Trophoblast cell (in vitro differentiated cells and primary cell): ENCODE data around the gene NOX5.
A peak's percentile ranks its signal among the peaks of the same experiment; 100 is the strongest.

Experiments used
- DNase-seq, 2 donors: peaks; one replicate each; pipeline ENCODE4 v3.0.0-alpha.2; 2016
- H2AFZ ChIP-seq: 2 replicates; pipeline ENCODE4 v1.6.1; 2013; ENCODE audit warnings: low read length, moderate library complexity, mild to moderate bottlenecking; ENCODE audit not compliant: insufficient read depth, poor library complexity
- H2AK5ac ChIP-seq: 2 replicates; pipeline ENCODE4 v1.6.1; 2013; ENCODE audit warnings: mild to moderate bottlenecking, low read length
- H2BK120ac ChIP-seq: 2 replicates; pipeline ENCODE4 v1.6.1; 2013; ENCODE audit warnings: low read length, mild to moderate bottlenecking, moderate library complexity; ENCODE audit not compliant: insufficient read depth, poor library complexity
- H2BK12ac ChIP-seq: 2 replicates; pipeline ENCODE4 v1.6.1; 2013; ENCODE audit warnings: mild to moderate bottlenecking, low read length, moderate library complexity
- H2BK5ac ChIP-seq: 2 replicates; pipeline ENCODE4 v1.6.1; 2013; ENCODE audit warnings: low read length, low read depth, moderate library complexity, mild to moderate bottlenecking; ENCODE audit not compliant: poor library complexity
- H3K14ac ChIP-seq: 2 replicates; pipeline ENCODE4 v1.6.1; 2013; ENCODE audit warnings: mild to moderate bottlenecking, low read length
- H3K18ac ChIP-seq: 2 replicates; pipeline ENCODE4 v1.6.1; 2013; ENCODE audit warnings: mild to moderate bottlenecking, low read length
- H3K23ac ChIP-seq: 2 replicates; pipeline ENCODE4 v1.6.1; 2013; ENCODE audit warnings: low read length
- H3K27ac ChIP-seq: 2 replicates; pipeline ENCODE4 v1.5.1; 2013; ENCODE audit warnings: low read depth, mild to moderate bottlenecking, inconsistent platforms, low read length, moderate library complexity
- H3K27me3 ChIP-seq: 2 replicates; pipeline ENCODE4 v1.6.1; 2013; ENCODE audit warnings: inconsistent platforms, mild to moderate bottlenecking, low read length, moderate library complexity; ENCODE audit not compliant: insufficient read depth
- H3K36me3 ChIP-seq, 2 experiments: 1 replicate in 1 of 2; 2 replicates in 1 of 2; pipeline ENCODE4 v1.6.1; 2013; ENCODE audit warnings: low read length in 2 of 2, mild to moderate bottlenecking in 2 of 2, moderate library complexity in 1 of 2; ENCODE audit not compliant: insufficient read depth in 2 of 2, control insufficient read depth in 1 of 2
- H3K4ac ChIP-seq: 2 replicates; pipeline ENCODE4 v1.6.1; 2013; ENCODE audit warnings: low read depth, mild to moderate bottlenecking, low read length, moderate library complexity
- H3K4me1 ChIP-seq, 2 experiments: 1 replicate in 1 of 2; 2 replicates in 1 of 2; pipeline ENCODE4 v1.6.1; 2013; ENCODE audit warnings: low read length in 2 of 2, mild to moderate bottlenecking in 2 of 2, moderate library complexity in 1 of 2; ENCODE audit not compliant: insufficient read depth in 2 of 2, control insufficient read depth in 1 of 2
- H3K4me2 ChIP-seq: 2 replicates; pipeline ENCODE4 v1.6.1; 2013; ENCODE audit warnings: inconsistent platforms, mild to moderate bottlenecking, low read length, moderate library complexity
- H3K4me3 ChIP-seq: 2 replicates; pipeline ENCODE4 v1.5.1; 2013; ENCODE audit warnings: mild to moderate bottlenecking, low read depth, low read length, inconsistent platforms
- H3K79me1 ChIP-seq: one replicate; pipeline ENCODE4 v1.6.1; 2013; ENCODE audit warnings: low read length
- H3K79me2 ChIP-seq: 2 replicates; pipeline ENCODE4 v1.6.1; 2013; ENCODE audit warnings: low read length, mild to moderate bottlenecking; ENCODE audit not compliant: control insufficient read depth, insufficient read depth, poor library complexity
- H3K9ac ChIP-seq: 2 replicates; pipeline ENCODE4 v1.6.1; 2013; ENCODE audit warnings: mild to moderate bottlenecking, low read length
- H3K9me3 ChIP-seq: 2 replicates; pipeline ENCODE4 v1.6.1; 2013; ENCODE audit warnings: low read depth, mild to moderate bottlenecking, control low read depth, inconsistent platforms, low read length; ENCODE audit not compliant: insufficient read depth
- H4K12ac ChIP-seq: 2 replicates; pipeline ENCODE4 v1.6.1; 2013; ENCODE audit warnings: low read depth, mild to moderate bottlenecking, low read length, moderate library complexity
- H4K8ac ChIP-seq: 2 replicates; pipeline ENCODE4 v1.6.1; 2013; ENCODE audit warnings: low read depth, mild to moderate bottlenecking, low read length, moderate library complexity
- H4K91ac ChIP-seq: one replicate; pipeline ENCODE4 v1.6.1; 2013; ENCODE audit warnings: low read depth, mild to moderate bottlenecking, low read length, moderate library complexity
- WGBS: extraction: QIAGEN DNeasy Blood & Tissue Kit; methylation state at CpG from one replicate; pipeline ENCODE4 v1.1.7; 2013; ENCODE audit warnings: missing lambda C conversion rate; ENCODE audit not compliant: insufficient read length, insufficient coverage; ENCODE audit errors: extremely low coverage; 5-methylcytosine and 5-hydroxymethylcytosine counted together

Gene NOX5

DNA sequence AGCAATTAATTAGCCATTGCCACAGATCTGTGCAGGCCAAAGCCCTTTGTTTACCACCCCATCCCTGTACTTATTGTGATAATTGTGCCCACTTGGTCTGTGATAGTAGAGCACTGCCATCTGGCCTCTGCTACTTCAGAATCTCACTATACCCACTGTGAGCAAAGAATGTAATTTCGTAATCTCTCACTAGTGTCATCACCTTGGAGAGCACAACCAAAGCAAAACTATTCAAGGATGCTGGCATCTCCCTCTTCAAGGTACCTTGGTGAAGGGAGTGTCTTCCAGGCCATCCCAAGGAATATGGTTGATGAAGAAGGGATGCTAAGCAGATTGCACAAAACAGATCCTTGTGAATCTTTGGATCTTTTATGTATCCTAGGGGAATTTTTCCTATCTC, 34.7 kb upstream of the NOX5 start:
- H3K4ac ChIP-seq, result no peak overlapping the region
- H4K8ac ChIP-seq, result no peak overlapping the region
- no peak overlapping the region for H2AK5ac ChIP-seq
- peaks cover 9% of the 10 kb centered on the region for H3K9me3 ChIP-seq
- DNase-seq, result peak; percentile 5 to 67
- no peaks in the 10 kb centered on the region for H3K36me3 ChIP-seq
- H3K4me2 ChIP-seq, result no peak overlapping the region
- no peaks in the 10 kb centered on the region for H3K79me2 ChIP-seq
- H3K9ac ChIP-seq, result no peak overlapping the region
- no peak overlapping the region for H2AFZ ChIP-seq
- no peak overlapping the region for H3K4me3 ChIP-seq
- no peak overlapping the region for H4K91ac ChIP-seq
- no peak overlapping the region for H4K12ac ChIP-seq
- no peak overlapping the region for H3K23ac ChIP-seq
- peaks cover 0 to 2% of the 10 kb centered on the region in 2 experiments for H3K4me1 ChIP-seq
- no peak overlapping the region for H2BK120ac ChIP-seq
- no CpG with 5 or more reads among the region's 1 CpG for WGBS
- H3K18ac ChIP-seq, result no peak overlapping the region
- H3K79me1 ChIP-seq, result no peaks in the 10 kb centered on the region
- H3K27ac ChIP-seq, result no peak overlapping the region
- no peak overlapping the region for H2BK5ac ChIP-seq
- H2BK12ac ChIP-seq, result no peak overlapping the region
- no peaks in the 10 kb centered on the region for H3K27me3 ChIP-seq
- no peak overlapping the region for H3K14ac ChIP-seq

DNA sequence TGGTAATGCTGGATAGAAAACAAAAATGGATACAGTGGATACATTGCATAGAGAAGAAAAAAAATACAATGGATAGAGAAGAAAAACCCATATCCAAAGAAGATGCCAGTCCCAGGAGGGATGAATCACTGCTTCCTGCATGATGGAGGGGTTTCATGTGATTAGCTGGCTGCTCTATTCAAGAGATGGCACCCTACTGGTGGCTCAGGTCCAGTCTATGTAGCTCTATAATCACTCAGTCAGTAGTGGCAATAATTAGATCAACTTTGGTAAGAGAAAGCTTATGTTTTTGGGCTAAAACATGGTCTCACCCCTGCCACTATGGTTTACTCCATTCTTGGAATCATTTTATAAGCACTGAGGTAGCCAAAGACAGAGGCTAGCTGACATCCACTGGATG, 33.7 kb upstream of the NOX5 start:
- Histone ChIP-seq H2BK12ac (no peak overlapping the region), H3K9me3 (peaks cover 5% of the 10 kb centered on the region), H3K27me3 (no peaks in the 10 kb centered on the region), H3K79me2 (no peaks in the 10 kb centered on the region), H3K23ac (no peak overlapping the region), H2AK5ac (no peak overlapping the region), H3K27ac (no peak overlapping the region), H3K36me3 (no peaks in the 10 kb centered on the region), H3K4me1 (peaks cover 0 to 2% of the 10 kb centered on the region in 2 experiments), H4K12ac (no peak overlapping the region), H3K4ac (no peak overlapping the region), H4K8ac (no peak overlapping the region), H3K14ac (no peak overlapping the region), H2BK5ac (no peak overlapping the region), H2BK120ac (no peak overlapping the region), H2AFZ (no peak overlapping the region), H3K79me1 (no peaks in the 10 kb centered on the region), H3K4me2 (no peak overlapping the region), H4K91ac (no peak overlapping the region), H3K18ac (no peak overlapping the region), H3K9ac (no peak overlapping the region), H3K4me3 (no peak overlapping the region)
- DNase-seq, result no peak

DNA sequence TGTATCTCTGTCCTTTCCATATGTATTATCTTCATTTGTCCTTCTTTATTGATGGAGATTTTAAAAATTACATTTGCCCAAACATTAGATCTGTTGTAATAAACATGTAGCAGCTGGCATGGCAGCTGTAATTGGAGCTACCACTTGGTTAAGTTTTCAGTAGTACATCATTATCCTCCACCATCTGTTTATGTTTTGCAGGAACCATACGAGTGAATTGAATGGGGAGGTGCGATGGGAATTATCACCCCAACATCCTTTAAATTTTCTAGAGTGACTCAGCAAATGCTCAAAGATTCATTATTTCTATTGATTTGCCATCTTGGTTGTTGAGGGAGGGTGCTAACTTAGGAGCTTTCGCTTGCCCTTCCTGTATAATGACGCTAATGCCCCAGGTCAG, 32.6 kb upstream of the NOX5 start:
- Histone ChIP-seq H4K8ac (no peak overlapping the region), H3K4ac (no peak overlapping the region), H2BK12ac (no peak overlapping the region), H3K4me2 (no peak overlapping the region), H2BK120ac (no peak overlapping the region), H3K4me3 (no peak overlapping the region), H3K14ac (no peak overlapping the region), H3K27ac (no peak overlapping the region), H3K27me3 (no peaks in the 10 kb centered on the region), H3K9me3 (no peaks in the 10 kb centered on the region), H4K12ac (no peak overlapping the region), H4K91ac (no peak overlapping the region), H3K79me2 (no peaks in the 10 kb centered on the region), H3K79me1 (no peaks in the 10 kb centered on the region), H2AK5ac (no peak overlapping the region), H2AFZ (no peak overlapping the region), H3K23ac (no peak overlapping the region), H3K4me1 (peaks cover 0 to 2% of the 10 kb centered on the region in 2 experiments), H3K36me3 (no peaks in the 10 kb centered on the region), H3K9ac (no peak overlapping the region), H3K18ac (no peak overlapping the region), H2BK5ac (no peak overlapping the region)
- WGBS, result no CpG with 5 or more reads among the region's 4 CpGs
- no peak for DNase-seq

DNA sequence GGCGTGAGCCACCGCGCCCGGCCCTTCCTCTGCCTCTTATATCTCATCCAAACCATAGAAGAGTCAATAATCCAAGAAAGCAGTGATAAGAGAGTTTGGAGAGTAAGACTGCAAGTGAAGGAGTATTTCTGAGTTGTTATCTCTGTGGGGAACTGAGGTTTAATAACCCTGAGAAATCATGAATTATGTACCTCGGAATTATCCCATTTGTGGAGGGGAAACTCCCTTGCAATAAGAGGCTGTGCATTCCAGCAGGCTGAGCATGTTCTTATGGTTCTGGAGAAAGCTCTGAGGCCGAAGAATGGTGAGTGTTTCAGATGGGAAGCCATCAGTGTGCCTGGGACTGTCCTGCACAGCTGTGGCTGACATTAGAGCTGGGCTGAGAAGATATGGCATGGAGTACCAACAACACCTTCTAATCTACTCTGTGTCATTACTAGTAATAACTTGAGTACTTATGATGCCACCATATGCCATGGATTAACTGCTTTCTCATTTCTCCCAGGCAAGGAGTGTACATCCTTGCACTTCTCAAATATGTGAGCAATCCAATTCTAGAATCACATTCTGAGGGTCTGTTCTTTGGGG, 31.4 kb upstream of the NOX5 start:
- Histone ChIP-seq H3K27me3 (no peaks in the 10 kb centered on the region), H3K4me1 (peaks cover 0 to 2% of the 10 kb centered on the region in 2 experiments), H3K36me3 (no peaks in the 10 kb centered on the region)

More for the DNA sequence above, 31.4 kb upstream of the NOX5 start:
- H3K9ac ChIP-seq, result no peak overlapping the region
- no peak overlapping the region for H2AK5ac ChIP-seq
- H3K4me2 ChIP-seq, result no peak overlapping the region
- H4K8ac ChIP-seq, result no peak overlapping the region
- H3K4me3 ChIP-seq, result no peak overlapping the region
- no peak overlapping the region for H4K12ac ChIP-seq
- no peak overlapping the region for H4K91ac ChIP-seq
- H3K79me1 ChIP-seq, result no peaks in the 10 kb centered on the region
- no peak overlapping the region for H3K27ac ChIP-seq
- no peak overlapping the region for H2BK12ac ChIP-seq
- no peak overlapping the region for H2BK5ac ChIP-seq
- H3K23ac ChIP-seq, result no peak overlapping the region
- H3K4ac ChIP-seq, result no peak overlapping the region
- H3K79me2 ChIP-seq, result no peaks in the 10 kb centered on the region
- no peak for DNase-seq
- no peak overlapping the region for H3K14ac ChIP-seq
- WGBS, result no CpG with 5 or more reads among the region's 6 CpGs
- no peak overlapping the region for H2AFZ ChIP-seq
- H3K18ac ChIP-seq, result no peak overlapping the region
- peaks cover 1% of the 10 kb centered on the region for H3K9me3 ChIP-seq
- no peak overlapping the region for H2BK120ac ChIP-seq
